NCI-H748 (cell line): ENCODE data around the gene AIFM3.
"Not testable (repeated sequence)": the region's sequence is repeated elsewhere in the genome, so short reads cannot be mapped to it uniquely, and the experiment has no call there.

Experiments
- DNase-seq: peaks from one replicate; lab custom pipeline; 2025; ENCODE audit not compliant: unreplicated experiment; lab: John Stamatoyannopoulos, UW

Gene AIFM3, protein sequence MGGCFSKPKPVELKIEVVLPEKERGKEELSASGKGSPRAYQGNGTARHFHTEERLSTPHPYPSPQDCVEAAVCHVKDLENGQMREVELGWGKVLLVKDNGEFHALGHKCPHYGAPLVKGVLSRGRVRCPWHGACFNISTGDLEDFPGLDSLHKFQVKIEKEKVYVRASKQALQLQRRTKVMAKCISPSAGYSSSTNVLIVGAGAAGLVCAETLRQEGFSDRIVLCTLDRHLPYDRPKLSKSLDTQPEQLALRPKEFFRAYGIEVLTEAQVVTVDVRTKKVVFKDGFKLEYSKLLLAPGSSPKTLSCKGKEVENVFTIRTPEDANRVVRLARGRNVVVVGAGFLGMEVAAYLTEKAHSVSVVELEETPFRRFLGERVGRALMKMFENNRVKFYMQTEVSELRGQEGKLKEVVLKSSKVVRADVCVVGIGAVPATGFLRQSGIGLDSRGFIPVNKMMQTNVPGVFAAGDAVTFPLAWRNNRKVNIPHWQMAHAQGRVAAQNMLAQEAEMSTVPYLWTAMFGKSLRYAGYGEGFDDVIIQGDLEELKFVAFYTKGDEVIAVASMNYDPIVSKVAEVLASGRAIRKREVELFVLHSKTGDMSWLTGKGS

DNA sequence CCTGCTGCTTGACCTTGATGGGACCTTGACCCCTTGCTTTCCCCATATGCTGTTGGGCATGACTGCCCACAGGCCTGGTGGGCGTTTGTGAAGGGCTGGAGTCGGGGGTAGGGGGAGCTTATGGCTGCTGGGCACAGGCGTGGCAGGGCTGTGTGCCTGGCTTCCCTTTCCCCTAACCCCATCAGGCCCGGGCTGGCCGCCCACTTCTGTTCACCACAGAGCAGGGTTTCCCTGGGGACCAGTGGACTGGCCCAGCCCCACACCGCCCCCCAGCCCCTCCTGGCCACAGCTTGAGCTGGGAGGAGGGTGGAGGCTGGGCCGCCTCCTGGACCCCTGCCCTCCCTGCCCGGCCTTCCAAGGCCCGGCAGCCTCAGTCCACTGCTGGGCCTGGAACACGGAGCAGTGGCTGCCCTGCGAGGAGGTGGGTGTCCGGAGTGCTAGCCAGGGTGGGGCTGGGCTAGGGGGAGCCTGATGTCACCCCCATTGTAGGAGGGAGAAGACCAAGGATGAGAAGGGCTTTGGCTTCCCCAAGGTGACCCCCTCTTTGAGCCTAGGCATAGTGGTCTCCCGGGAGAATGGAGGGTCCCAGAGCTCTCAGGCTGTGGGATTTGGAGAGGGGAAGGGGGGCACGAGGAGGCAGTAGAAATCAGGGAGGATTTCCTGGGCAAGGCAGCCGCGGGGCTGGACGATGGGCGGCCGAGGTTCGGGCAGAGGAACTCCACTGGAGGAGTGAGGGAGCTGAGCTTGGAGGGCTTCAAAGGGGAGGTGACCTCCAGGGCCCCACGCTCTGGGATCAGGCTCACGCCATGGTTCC, at the start of gene AIFM3:
AIFM3 (plus strand) TSS at position 373 of the 814 bp plus-strand sequence. CDS start 690 bp downstream, outside the sequence.
- DNase-seq, result no peak

DNA sequence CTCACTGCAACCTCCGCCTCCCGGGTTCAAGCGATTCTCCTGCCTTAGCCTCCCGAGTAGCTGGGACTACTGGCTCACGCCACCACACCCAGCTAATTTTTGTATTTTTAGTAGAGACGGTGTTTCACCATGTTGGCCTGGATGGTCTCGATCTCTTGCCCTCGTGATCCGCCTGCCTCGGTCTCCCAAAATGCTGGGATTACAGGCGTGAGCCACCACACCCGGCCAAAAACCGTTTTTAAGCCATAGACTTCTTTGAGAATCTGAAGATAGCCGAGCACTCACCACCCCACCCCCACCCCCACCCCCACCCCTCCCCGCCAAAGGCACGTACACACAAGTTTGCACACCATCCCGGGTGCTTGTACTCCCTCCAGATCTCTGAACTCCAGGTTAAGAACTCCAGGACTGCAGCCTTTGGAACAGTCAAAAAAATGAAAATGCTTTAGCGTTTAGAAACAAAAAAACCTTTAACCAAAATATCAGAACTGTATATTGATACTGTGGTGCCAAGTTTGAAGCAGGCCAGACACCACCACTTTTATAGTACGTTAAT, 48.3 kb upstream of the AIFM3 start:
- DNase-seq, result no peak

DNA sequence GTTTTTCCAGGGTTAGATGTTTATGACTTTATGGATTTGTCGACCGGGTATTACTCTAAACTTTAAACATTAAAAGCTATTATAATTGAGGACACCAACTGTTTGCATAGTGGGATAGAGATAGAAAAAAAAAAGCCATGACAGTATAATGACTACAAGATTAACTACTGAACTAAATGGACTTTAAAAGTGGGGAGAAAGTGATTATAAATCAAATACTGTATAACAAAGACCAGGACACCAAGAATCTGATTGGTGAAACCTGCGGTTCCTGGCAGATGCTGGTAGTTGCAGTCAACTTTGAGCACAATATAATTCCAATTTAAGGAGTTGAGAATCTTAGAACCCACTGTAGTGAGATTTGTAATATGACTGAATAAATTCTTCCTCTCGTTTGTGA, 47.3 kb upstream of the AIFM3 start:
- no peak for DNase-seq

DNA sequence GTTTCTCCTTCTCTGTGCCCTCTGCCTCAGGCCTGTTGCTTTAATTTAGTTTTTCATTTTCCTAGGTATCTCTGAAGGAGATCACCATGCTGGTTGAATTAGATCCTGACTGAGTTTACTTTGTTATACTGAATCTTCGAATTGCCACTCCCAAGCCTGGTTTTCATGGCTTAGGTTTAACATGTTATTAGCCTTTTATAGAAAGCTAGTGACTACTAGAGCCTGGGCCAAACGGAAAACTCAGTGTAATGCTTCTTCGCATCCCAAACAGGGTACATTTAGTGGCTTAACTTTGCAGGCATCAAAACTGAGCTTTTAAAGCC, 46.2 kb upstream of the AIFM3 start:
- DNase-seq, result no peak

DNA sequence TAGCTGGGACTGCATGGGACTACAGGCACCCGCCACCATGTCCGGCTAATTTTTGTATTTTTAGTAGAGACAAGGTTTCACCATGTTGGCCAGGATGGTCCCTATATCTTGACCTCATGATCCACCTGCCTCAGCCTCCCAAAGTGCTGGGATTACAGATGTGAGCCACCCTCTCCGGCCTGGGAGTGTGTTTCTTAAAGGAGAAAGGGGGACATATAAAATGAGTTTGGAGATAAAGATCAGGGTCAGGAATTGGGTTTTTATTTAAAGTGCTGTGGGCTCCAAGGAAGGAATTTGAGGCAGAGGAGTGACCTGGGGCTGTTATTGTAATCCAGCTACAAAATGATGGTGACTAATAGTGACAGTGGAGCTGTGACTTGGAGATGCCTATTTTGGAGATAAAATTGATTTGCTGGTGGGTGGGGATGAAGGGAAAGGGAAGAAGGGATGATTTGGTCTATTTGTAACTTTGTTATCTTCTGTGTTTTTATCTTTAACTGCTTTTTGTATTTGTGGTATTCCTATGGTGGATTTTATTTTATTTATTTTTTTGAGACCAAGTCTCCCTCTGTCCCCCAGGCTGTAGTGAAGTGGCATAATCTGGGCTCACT, 44.8 kb upstream of the AIFM3 start:
- DNase-seq, result no peak

DNA sequence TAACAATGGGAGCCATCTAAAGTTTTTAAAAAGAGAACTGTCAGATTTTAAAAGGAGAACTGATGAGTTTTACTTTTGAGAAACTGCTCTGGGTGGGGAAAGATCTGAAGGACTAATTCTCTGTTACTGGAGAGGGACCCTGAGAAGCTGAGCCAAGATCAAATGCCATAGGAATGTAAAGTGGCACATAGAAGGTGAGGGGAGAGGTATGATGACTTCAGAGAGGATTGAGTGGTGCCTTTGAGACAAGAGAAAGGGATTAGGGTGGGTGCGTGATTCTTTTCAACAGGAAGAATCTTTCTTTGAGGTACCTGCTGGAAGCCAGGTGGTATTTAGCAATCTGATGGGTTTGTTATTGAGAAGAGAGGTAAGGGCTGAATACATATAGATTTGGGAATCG, 40.8 kb upstream of the AIFM3 start:
- no peak for DNase-seq

DNA sequence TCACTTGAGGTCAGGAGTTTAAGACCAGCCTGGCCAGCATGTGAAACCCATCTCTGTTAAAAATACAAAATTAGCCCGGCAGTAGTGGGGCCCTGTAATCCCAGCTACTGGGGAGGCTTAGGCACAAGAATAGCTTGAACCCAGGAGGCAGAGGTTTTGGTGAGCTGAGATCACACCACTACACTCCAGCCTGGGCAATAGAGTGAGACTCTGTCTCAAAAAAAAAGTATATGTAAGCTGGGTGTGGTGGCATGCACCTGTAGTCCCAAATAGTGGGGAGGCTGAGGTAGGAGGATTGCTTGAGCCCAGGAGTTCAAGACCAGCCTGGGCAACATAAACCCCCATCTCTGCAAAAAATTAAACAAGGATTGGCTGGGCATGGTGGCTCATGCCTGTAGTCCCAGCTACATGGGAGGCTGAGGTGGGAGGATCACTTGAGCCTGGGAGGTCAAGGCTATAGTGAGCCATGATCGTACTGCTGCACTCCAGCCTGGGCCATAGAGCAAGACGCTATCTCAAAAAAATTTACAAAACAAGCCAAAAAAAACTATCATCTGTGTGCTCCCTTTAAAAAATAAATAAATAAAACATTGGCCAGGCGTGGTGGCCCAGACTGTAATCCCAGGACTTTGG, 39.0 kb upstream of the AIFM3 start:
- DNase-seq, result no peak

DNA sequence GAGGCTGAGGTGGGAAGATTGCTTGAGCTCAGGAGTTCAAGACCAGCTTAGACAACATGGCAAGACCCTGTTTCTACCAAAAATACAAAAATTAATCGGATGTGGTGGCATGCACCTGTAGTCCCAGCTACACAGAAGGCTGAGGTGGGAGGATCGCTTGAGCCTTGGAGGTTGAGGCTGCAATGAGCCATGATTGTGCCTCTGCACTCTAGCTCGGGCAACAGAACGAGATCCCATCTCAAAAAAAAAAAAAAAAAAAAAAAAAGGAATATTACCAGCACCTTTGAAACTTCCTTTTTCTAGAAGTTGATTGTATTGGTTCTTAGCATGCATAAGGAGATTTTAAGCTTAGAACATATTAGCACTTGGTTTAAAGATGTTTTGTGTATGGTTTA, 38.5 kb upstream of the AIFM3 start:
- DNase-seq, result no peak

DNA sequence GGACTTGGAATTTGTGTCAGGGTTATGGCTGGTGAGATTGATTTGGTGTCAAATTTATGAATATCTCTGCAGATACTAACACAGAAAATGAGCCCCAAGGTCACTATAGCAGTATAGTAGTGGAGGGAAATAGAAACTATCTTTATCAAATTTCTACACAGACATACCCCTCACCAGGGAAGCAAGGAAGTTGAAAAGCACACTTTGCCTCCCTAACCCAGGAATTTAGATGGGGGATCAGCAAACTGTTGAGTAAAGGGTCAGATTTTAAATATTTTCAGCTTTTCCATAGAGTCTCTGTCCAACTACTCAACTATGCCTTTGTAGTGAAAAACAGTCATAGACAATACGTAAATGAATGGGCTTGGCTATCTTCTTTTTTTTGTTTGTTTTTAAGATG, 37.1 kb upstream of the AIFM3 start:
- DNase-seq, result no peak

DNA sequence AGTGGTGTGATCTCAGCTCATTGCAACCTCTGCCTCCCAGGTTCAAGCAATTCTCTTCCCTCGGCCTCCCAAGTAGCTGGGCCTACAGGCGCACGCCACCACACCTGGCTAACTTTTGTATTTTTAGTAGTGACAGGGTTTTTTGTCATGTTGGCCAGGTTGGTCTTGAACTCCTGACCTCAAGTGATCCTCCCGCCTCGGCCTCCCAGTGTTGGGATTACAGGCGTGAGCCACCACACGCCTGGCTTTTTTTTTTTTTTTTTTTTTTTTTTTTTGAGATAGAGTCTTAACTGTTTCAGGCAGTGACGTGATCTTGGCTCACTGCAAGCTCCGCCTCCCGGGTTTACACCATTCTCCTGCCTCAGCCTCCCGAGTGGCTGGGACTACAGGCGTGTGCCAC, 36.6 kb upstream of the AIFM3 start:
- DNase-seq, result not testable (repeated sequence)

DNA sequence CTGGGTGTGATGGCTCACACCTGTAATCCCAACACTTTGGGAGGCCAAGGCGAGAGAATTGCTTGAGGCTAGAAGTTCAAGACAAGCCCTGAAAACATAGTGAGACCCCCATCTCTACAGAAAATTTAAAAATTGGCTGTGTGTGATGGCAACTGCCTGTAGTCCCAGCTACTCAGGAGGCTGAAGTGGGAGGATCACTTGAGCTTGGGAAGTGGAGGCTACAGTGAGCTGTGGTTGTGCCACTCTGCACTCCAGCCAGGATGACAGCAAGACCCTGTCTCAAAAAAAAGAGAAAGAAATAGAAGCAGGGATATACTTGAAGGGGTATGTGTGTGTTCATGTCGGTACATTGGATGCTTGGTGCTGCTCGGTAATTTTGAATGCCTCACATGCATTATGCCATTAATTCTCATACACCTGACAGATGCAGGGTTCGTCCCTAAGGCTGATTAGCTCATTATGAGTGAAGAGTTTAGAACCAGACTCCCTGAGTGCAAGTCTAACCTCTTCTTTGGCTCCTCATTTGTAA, 35.9 kb upstream of the AIFM3 start:
- DNase-seq, result no peak

DNA sequence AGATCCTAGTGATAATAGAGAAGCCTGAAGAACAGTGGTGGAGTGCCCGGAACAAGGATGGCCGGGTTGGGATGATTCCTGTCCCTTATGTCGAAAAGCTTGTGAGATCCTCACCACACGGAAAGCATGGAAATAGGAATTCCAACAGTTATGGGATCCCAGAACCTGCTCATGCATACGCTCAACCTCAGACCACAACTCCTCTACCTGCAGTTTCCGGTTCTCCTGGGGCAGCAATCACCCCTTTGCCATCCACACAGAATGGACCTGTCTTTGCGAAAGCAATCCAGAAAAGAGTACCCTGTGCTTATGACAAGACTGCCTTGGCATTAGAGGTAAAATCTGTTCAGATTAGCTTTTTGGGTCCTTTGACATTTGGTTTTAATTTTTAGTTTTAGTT, 33.1 kb upstream of the AIFM3 start:
- no peak for DNase-seq

DNA sequence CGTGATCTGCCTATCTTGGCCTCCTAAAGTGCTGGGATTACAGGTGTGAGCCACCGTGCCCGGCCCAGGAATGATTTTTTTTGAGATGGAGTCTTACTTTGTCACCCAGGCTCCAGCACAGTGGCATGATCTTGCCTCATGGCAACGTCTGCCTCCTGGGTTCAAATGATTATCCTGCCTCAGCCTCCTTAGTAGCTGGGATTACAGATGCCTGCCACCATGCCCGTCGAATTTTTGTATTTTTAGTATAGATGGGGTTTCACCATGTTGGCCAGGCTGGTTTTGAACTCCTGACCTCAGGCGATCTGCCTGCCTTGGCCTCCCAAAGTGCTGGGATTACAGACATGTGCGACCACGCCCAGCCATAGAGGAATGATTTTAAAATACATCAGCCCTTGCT, 32.0 kb upstream of the AIFM3 start:
- not testable (repeated sequence) for DNase-seq

DNA sequence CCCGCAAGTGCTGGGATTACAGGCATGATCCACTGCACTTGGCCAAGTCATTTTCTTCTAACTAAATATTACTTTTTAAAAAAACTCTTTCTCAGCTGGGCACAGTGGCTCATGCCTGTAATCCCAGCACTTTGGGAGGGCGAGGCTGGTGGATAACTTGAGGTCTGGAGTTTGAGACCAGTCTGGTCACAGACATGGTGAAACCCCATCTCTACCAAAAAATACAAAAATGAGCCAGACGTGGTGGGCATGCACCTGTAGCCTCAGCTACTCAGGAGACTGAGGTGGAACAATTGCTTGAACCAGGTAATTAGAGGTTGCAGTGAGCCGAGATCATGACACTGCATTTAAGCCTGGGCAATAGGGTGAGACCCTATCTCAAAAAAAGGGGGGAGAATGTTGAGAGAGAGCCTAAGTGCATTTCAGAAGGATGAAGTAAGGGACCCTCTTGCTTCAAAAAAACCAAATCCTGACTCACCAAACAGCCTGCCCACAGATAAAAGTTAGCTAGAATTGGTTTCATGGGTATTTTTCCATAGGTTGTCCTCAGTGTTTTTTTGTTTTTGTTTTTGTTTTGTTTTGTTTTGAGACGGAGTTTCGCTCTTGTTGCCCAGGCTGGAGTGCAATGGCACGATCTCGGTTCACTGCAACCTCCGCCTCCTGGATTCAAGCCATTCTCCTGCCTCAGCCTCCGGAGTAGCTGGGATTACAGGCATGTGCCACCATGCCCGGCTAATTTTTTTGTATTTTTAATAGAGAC, 31.1 kb upstream of the AIFM3 start:
- DNase-seq, result not testable (repeated sequence)

DNA sequence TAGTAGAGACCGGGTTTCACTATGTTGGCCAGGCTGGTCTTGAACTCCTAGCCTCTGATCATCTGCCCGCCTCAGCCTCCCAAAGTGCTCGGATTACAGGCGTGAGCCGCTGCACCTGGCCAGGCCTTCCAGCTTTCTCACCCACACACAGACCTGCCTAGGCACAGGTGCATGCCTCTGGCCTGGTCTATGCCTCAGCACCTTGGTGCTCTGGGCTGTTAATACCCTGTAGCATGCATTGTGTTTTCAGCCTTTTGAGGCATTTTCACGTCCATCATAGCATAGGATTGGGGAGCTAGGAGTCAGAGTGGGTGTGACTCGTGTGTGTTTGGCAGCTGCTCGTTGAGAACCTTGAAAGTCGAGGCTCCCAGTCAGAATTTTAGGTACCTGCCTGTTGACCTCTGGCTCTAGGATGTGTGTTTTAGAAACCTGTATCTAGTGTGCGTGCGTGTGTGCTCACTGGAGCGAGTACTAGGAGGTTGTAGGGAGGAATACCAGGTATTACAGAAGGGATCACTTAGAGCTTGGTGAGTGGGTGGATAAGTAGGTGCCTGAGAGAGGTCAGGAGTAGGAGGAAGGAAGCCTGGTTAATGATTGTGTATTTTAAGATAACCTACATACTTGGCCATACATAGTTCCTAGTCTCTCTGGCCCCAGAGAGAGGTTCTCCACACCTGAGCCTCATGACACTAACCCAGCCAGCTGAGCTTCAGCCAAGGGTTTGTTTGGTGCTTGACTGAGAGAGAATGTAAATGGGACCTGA, 29.8 kb upstream of the AIFM3 start:
- no peak for DNase-seq

DNA sequence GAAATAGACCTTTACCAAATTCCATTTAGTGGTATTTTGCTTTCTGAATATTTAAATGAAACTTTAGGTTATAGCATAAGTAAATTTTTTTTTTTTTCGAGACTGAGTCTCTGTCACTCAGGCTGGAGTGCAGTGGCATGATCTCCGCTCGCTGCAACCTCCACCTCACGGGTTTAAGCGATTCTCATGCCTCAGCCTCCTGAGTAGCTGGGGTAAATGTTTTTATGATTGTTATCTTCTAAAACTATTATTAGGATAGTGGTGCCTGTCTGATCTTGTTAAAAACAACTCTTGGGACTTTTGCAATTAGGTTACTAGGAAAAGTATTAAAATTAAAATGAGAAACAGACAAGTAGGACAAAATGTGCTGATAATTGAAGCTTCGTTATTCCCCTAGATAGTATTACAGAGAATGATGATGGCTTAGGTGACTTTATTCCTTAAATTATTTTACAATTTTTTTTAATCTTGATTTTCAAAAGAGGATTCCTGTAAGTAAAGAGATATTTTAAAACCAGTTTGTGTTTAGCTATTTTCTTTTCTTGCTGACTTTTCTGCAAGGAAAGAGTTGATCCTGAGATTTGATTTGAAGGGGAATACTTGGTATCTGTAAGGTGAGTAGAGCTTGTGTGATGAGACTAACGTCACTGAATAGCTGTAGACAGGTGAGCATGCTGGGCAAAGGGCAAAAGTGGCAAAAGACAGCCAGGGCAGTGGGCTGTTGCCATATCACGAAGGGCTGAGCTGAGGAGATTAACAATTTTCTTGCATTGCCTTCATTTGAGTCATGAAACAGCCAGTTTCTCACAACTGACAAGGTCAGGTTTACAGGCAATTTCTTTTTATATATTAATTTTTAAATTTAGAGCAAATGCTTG, 29.0 kb upstream of the AIFM3 start:
- DNase-seq, result no peak

DNA sequence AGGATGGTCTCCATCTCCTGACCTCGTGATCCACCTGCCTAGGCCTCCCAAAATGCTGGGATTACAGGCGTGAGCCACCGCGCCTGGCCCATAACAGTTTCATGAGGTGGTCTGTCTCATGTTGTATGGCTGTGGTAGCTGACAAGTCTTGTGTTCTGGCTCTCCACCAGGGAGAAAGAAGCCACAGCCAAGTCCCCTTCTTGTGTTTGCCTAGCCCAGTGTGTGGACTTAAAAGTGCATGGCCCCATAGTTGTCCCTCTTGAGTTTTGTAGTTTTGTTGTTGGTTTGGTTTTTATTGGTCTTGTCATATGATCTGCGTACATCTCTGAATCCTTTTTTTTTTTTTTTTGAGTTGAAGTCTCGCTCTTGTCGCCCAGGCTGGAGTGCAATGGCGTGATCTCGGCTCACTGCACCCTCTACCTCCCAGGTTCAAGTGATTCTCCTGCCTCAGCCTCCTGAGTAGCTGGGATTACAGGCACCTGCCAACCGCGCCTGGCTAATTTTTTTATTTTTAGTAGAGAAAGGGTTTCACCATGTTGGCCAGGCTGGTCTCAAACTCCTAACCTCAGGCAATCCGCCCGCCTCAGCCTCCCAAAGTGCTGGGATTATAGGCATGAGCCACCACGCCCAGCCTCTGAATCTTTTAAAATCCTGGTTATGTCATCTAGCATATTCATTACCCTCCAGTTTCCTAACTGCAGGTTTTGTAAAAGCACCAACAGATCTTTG, 27.4 kb upstream of the AIFM3 start:
- DNase-seq, result not testable (repeated sequence)
